Hippocampal formation (tissue), 2 donors: Measurements from ENCODE around the gene GNG7.
"Not testable (repeated sequence)": the region's sequence is repeated elsewhere in the genome, so short reads cannot be mapped to it uniquely, and the experiment has no call there.

ENCODE experiments used
- DNase-seq, 2 donors: peaks; one replicate each; lab custom pipeline; 2025; lab: John Stamatoyannopoulos, UW

GNG7 gene

GRCh38 chr19:2551172-2551863 is 151.2 kb downstream of the GNG7 start:
- DNase-seq = no peak

GRCh38 chr19:2550431-2551171 is 151.9 kb downstream of the GNG7 start:
- DNase-seq = peak; percentile 24 to 25

- peak; percentile 77 to 81 for DNase-seq
Observed at GRCh38 chr19:2549701-2550191, 152.7 kb downstream of the GNG7 start.

DNA sequence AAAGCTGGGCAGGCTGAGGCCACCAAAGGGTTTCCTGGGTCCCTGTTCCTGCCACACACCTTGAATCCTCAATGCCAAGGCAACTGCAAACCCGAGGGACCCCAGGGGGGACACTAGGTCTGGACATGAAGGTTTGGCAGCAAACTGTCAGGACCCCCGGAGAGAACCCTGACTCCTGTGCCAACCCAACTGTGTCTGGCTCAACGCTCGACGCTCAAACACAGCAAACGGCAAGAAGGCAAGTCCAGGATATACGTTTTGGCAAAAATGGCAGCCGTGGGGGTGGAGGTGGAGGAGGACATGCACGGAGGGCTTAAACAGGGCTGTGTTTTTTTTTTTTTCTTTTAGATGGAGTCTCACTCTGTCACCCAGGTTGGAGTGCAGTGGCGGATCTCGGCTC is 153.5 kb downstream of the GNG7 start:
- DNase-seq = no peak

GRCh38 chr19:2547721-2548120 is 154.8 kb downstream of the GNG7 start:
- DNase-seq = no peak

GRCh38 chr19:2547033-2547680 is 155.3 kb downstream of the GNG7 start:
- DNase-seq = no peak

- DNase-seq = peak; percentile 83 to 87
Observed at GRCh38 chr19:2546128-2547032, 156.1 kb downstream of the GNG7 start.

DNA sequence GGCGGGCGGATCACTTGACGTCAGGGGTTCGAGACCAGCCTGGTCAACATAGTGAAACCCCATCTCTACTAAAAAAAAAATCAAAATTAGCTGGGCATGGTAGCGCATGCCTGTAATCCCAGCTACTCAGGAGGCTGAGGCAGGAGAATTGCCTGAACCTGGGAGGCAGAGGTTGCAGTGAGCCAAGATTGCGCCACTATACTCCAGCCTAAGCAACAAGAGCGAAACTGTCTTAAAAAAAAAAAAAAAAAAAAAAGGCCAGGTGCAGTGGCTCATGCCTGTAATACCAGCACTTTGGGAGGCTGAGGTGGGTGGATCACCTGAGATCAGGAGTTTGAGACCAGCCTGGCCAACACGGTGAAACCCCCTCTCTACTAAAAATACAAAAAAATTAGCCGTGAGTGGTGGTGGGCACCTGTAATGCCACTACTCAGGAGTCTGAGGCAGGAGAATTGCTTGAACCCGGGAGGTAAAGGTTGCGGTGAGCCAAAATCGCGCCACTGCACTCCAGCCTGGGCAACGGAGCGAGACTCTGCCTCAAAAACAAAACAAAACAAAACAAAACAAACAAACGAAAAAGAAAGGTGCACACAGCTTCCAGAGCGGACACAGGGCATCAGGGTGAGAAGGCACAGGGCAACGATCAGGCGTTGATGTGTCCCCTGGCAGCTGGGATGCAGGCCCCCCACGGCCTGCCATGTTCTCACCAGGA is 156.9 kb downstream of the GNG7 start:
- not testable (repeated sequence) for DNase-seq

- no peak for DNase-seq
Observed at GRCh38 chr19:2544576-2545415, 157.7 kb downstream of the GNG7 start.

DNA sequence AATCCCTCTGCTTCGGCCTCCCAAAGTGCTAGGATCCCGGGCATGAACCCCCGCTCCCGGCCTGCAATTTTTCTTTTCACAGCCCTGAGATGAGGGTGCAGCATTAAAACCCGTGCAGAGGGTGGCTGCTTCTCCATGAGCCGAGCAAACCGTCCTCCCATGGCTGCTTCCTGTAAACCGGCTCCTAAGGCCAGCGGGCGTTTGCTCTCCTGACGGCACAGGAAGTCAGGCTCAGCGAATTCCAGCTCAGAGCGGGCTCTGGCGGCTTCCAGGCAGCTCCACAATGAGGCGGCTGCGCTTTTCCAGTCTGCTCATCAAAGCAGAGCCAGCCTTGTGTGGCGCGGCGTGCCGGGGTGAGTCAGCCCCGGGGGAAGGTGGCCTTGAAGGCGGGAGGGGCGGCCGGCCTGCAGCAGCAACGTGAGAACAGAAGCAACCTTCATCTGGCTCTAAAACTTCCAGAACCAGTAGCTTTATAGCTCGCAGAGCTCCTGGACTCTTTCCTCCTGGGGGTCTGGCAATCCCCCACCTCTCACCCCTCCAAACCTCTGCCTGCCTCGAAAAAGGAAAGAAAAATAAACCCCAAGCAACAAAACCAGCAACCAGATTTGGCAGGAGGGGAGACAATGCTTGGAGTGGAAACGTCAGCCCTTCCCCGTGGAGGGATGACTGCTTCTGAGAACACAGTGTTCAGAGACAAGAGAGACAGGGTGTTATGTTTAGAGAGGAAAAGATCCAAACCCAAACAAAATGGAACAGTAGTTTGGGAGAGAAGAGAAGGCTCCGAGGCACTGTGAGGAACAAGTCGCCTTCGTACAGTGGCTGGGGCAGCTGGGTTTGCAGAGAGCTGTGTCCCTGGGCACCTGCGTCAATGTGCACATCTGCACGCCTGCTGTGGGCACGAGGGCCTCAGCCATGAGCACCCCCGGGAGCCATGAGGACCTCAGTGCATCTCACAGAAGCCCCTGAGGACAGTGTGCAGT is 158.7 kb downstream of the GNG7 start:
- DNase-seq = peak; percentile 83 to 87

DNA sequence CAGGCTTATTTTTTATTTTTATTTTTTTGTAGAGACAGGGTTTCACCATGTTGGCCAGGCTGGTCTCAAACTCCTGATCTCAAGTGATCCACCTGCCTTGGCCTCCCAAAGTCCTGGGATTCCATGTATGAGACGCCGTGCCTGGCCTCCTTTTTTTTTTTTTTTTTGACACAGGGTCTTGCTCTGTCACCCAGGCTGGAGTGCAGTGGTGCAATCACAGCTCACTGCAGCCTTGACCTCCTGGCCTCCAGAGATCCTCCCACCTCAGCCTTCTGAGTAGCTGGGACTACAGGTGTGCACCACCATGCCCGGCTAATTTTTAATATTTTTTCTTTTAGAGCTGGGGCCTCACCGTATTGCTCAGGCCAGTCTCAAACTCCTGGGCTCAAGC is 159.4 kb downstream of the GNG7 start:
- not testable (repeated sequence) for DNase-seq

DNA sequence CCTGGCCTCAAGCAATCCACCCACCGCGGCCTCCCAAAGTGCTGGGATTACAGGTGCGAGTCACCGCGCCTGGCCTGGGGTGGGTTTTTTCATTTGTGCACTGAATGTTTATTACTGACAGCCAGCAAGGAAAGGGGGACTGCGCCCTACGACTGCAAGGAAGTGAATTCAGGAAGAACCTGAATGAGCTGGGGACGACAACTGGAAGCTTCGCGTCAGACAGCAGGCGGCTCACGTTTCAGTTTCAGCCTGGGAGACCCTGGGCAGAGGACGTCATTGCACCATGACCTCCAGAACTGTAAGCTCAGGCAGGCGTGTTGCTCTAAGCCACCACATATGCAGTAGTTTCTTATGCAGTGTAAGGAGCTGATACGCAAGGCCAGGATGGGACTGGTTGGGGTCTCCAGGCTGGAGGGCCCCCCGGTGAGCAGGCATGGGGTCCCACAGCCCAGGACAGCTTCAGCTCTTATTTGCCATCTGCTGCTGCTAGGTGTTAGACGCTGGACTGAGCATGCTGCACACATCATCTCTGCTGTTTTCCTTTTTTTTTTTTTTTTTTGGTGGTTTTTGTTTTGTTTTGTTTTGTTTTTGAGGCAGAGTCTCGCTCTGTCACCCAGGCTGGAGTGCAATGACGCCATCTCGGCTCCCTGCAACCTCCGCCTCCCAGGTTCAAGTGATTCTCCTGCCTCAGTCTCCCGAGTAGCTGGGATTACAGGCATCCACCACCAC is 160.0 kb downstream of the GNG7 start:
- no peak for DNase-seq

GRCh38 chr19:2540646-2541454 is 161.6 kb downstream of the GNG7 start:
- no peak for DNase-seq

GRCh38 chr19:2540251-2540645 is 162.2 kb downstream of the GNG7 start:
- no peak for DNase-seq

GRCh38 chr19:2538096-2538757 is 164.3 kb downstream of the GNG7 start:
- DNase-seq = no peak

GRCh38 chr19:2537584-2537983 is 164.9 kb downstream of the GNG7 start:
- DNase-seq = not testable (repeated sequence)

DNA sequence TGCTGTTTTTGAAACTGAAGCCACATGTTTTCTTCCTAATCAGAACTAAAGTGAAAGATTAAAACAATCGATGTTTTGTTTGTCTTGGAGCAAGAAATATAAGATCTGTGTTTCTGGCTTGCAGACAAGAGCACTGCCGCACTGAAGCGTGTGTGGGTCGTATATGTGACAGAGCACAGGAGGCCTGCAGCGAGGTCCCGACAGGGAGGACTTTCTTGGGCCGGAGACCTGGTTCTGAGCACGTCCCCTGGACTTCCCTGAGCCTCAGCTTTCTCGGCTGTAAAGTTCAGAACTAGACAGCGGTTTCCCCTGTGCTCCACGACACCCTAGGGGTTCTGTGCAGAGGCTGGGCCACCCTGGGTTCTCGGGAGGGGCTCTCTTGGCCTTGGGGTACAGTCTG is 166.0 kb downstream of the GNG7 start:
- no peak for DNase-seq
